GM21825 (cell line): ENCODE results near the gene PXDN.
"Not testable (repeated sequence)": the region's sequence is repeated elsewhere in the genome, so short reads cannot be mapped to it uniquely, and the experiment has no call there.

Experiments
- ATAC-seq: cut with Tn5 transposase; IDR thresholded peaks from one replicate; pipeline ENCODE4 v1.9.1; 2021; ENCODE audit warnings: mild to moderate bottlenecking, moderate library complexity; ENCODE audit not compliant: unreplicated experiment

The PXDN gene

GRCh38 chr2:1686784-1687105, 57.6 kb downstream of the PXDN start:
- ATAC-seq = no peak

- ATAC-seq = no peak
These were observed 58.1 kb downstream of the PXDN start for GRCh38 chr2:1685957-1686783.

GRCh38 chr2:1685078-1685956, 59.0 kb downstream of the PXDN start:
- no peak for ATAC-seq

GRCh38 chr2:1683297-1683696, 61.0 kb downstream of the PXDN start:
- ATAC-seq = no peak

GRCh38 chr2:1682181-1682440, 62.2 kb downstream of the PXDN start:
- ATAC-seq = no peak

GRCh38 chr2:1681323-1682180, 62.8 kb downstream of the PXDN start:
- no peak for ATAC-seq

GRCh38 chr2:1681017-1681318, 63.3 kb downstream of the PXDN start:
- no peak for ATAC-seq

- ATAC-seq = no peak
These were observed 63.9 kb downstream of the PXDN start for GRCh38 chr2:1680222-1681016.

GRCh38 chr2:1679488-1680039, 64.8 kb downstream of the PXDN start:
- ATAC-seq = not testable (repeated sequence)

- ATAC-seq = not testable (repeated sequence)
These were observed 65.2 kb downstream of the PXDN start for GRCh38 chr2:1679065-1679464.

GRCh38 chr2:1678609-1679008, 65.7 kb downstream of the PXDN start:
- ATAC-seq = no peak

- no peak for ATAC-seq
These were observed 66.5 kb downstream of the PXDN start for GRCh38 chr2:1677821-1678165.

GRCh38 chr2:1676913-1677820, 67.1 kb downstream of the PXDN start:
- ATAC-seq = no peak

GRCh38 chr2:1676091-1676912, 68.0 kb downstream of the PXDN start:
- no peak for ATAC-seq

GRCh38 chr2:1675633-1676032, 68.7 kb downstream of the PXDN start:
- ATAC-seq = no peak

- no peak for ATAC-seq
These were observed 69.4 kb downstream of the PXDN start for GRCh38 chr2:1674766-1675397.

- ATAC-seq = no peak
These were observed 70.0 kb downstream of the PXDN start for GRCh38 chr2:1674276-1674675.
